ENCODE measurements around the gene NLRP5. TPM values are rescaled to one million over a fixed set of nuclear protein-coding genes. Genes with fewer than 3 reads are reported as not detected.
"Not testable (repeated sequence)": the region's sequence is repeated elsewhere in the genome, so short reads cannot be mapped to it uniquely, and the experiment has no call there.

Gene NLRP5
- total and polyA plus RNA-seq, 9 donors: 0.17 to 2.7 (median 0.52) TPM; not detected in 6

DNA sequence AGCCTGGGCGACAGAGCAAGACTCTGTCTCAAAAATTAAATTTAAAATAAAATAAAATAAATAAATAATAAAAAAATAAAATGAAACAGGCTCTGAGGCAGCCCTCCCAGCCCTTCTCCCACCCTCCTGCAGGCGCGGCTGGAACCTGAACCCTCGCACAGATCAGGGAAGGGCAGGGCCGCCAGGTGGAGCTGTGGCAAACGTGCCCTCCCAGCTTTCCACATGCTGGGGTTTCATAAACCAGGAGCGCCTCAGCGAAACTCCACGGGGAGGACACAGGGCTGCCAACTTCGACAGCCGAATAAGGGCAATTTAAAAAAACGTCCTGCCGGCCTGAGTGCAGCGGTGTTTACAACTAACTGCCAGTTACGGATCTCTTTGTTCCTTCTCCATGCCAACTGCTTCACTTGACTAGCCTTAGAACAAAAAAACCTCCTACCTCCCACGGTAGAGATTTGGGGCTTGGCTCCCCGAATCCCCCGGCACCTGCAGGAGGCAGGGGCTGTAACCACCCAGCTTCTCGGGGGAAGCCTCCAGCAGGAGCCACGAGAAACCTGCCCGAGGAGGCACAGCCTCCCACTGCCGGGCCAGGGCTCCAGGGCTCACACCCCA lies 118.6 kb downstream of the NLRP5 start:
- intact Hi-C loops (cut with DNase I): loop anchor here in 2 of 4 donors (5.0 kb wide), 2 partner anchors 37 to 52 kb away; partner anchors contain the start of gene ZNF444 (in 1 of the 2)
- peak overlapping the region in 1 of 2 donors; percentile 23 for H3K27ac ChIP-seq
- peaks cover 23% of the 10 kb centered on the region for H3K4me1 ChIP-seq (ENCODE audit: insufficient read depth)
- TF ChIP-seq, protein P1, sequence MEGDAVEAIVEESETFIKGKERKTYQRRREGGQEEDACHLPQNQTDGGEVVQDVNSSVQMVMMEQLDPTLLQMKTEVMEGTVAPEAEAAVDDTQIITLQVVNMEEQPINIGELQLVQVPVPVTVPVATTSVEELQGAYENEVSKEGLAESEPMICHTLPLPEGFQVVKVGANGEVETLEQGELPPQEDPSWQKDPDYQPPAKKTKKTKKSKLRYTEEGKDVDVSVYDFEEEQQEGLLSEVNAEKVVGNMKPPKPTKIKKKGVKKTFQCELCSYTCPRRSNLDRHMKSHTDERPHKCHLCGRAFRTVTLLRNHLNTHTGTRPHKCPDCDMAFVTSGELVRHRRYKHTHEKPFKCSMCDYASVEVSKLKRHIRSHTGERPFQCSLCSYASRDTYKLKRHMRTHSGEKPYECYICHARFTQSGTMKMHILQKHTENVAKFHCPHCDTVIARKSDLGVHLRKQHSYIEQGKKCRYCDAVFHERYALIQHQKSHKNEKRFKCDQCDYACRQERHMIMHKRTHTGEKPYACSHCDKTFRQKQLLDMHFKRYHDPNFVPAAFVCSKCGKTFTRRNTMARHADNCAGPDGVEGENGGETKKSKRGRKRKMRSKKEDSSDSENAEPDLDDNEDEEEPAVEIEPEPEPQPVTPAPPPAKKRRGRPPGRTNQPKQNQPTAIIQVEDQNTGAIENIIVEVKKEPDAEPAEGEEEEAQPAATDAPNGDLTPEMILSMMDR (IDR thresholded peaks at IDR 0.05): peak; percentile 18 to 47 (median 36)
- TF ChIP-seq EP300 (IDR thresholded peaks at IDR 0.05): no peak
- H3K4me3 ChIP-seq: no peak overlapping the region
- H3K9me3 ChIP-seq: no peaks in the 10 kb centered on the region
- no peaks in the 10 kb centered on the region for H3K27me3 ChIP-seq
- H3K36me3 ChIP-seq: no peaks in the 10 kb centered on the region
- 19 to 46% (median 20%) methylated on average over 22 of the region's 22 CpGs for WGBS, 3 donors
- peak; percentile 67 to 82 (median 73) for DNase-seq

DNA sequence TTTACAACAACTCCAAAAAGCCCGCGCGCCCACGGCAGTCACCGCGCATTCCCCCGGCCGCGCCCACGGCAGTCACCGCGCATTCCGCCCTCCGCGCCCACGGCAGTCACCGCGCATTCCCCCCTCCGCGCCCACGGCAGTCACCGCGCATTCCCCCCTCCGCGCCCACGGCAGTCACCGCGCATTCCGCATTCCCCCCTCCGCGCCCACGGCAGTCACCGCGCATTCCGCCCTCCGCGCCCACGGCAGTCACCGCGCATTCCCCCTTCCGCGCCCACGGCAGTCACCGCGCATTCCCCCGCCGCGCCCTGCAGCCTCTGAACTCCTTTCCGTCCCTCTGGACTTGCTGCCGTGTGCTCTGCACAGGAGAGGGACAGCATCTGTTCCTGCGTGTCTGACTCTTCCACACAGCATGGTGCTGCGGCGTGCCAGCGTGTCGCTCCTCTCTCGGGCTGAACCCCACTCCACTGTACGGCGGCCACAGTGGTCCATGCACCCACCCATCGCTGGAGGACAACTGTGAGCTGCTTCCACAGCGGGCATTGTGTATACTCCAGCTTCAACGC lies 119.3 kb downstream of the NLRP5 start:
- not testable (repeated sequence) for H3K27ac ChIP-seq, H3K9me3 ChIP-seq, DNase-seq, H3K36me3 ChIP-seq, H3K4me3 ChIP-seq, H3K27me3 ChIP-seq
- H3K4me1 ChIP-seq (ENCODE audit: insufficient read depth): peaks cover 29% of the 10 kb centered on the region
- WGBS, 3 donors: 92 to 95% (median 94%) methylated on average over 61 of the region's 61 CpGs
- intact Hi-C loops (cut with DNase I): loop anchor here in 2 of 4 donors (5.0 kb wide), 2 partner anchors 36 to 51 kb away; partner anchors contain the start of gene ZNF444 (in 1 of the 2)

DNA sequence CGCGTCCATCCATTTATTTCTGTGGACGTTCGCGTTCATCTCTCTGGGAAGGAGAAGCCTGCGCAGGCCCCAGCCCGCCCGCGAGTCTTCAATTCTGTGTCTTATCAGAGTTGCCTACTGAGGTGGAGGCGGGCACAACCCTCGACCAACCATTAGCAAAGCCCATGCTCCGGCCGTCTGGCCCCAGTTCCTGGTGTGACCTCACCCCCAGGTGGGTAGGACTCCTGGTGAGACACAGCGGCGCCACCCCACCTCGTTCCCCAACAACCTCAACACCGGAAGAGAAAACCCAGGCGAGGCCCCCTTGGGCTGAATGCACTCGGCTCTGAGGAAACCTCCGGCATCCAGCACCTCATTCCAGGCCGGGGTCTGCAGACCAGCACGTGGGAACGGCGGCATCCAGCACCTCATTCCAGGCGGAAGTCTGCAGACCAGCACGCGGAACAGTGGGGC lies 119.8 kb downstream of the NLRP5 start:
- H3K27me3 ChIP-seq: no peaks in the 10 kb centered on the region
- H3K4me3 ChIP-seq: no peak overlapping the region
- TF ChIP-seq, protein P1 (IDR thresholded peaks at IDR 0.05): no peak
- TF ChIP-seq EP300 (IDR thresholded peaks at IDR 0.05) (no peak), POLR2A (IDR thresholded peaks at IDR 0.05) (no peak)
- WGBS, 3 donors: 87 to 89% (median 88%) methylated on average over 27 of the region's 27 CpGs
- no peak for DNase-seq
- H3K36me3 ChIP-seq: no peaks in the 10 kb centered on the region
- H3K27ac ChIP-seq: no peak overlapping the region
- H3K4me1 ChIP-seq (ENCODE audit: insufficient read depth): peaks cover 33% of the 10 kb centered on the region
- intact Hi-C loops (cut with DNase I): loop anchor here in 2 of 4 donors (5.0 kb wide), 2 partner anchors 36 to 51 kb away; partner anchors contain the start of gene ZNF444 (in 1 of the 2)
- no peaks in the 10 kb centered on the region for H3K9me3 ChIP-seq

DNA sequence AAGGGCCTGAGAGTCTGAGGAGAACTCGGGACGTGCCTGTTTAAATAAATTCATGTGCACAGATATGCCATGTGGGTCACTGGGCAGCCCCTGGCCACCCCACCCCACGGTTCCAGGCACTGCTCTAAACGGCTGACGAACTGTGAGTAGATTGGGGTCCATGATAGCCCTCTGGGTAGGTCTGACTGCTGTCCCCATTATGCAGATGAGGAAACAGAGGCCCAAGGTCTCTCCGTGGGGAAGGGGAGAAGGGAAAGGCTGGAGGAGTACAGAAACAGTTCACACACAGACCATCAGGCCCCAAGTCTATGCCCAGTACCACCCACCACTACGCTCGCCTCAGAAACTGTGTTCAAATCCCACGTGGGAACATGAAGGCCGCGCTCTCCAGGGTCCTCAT lies 120.4 kb downstream of the NLRP5 start:
- no peak overlapping the region for H3K4me3 ChIP-seq
- 86 to 90% (median 90%) methylated on average over 11 of the region's 11 CpGs for WGBS, 3 donors
- TF ChIP-seq POLR2A (IDR thresholded peaks at IDR 0.05) (no peak), EP300 (IDR thresholded peaks at IDR 0.05) (no peak)
- TF ChIP-seq, protein P1 (IDR thresholded peaks at IDR 0.05): no peak
- intact Hi-C loops (cut with DNase I): loop anchor here in 2 of 4 donors (5.0 kb wide), 2 partner anchors 35 to 50 kb away; partner anchors contain the start of gene ZNF444 (in 1 of the 2)
- no peak for DNase-seq
- no peaks in the 10 kb centered on the region for H3K27me3 ChIP-seq
- H3K4me1 ChIP-seq (ENCODE audit: insufficient read depth): peaks cover 36% of the 10 kb centered on the region
- H3K9me3 ChIP-seq: no peaks in the 10 kb centered on the region
- no peaks in the 10 kb centered on the region for H3K36me3 ChIP-seq
- H3K27ac ChIP-seq: no peak overlapping the region
